GM20431 (cell line): Measurements from ENCODE around the gene AP4B1.

Experiments
- in situ Hi-C: fragments of 300-500 bp; cut with MseI, MboI; formaldehyde crosslinking; loops from one replicate; pipeline ENCODE4 v1.15.0; 2020; ENCODE audit warnings: low sequenced_read_pairs; ENCODE audit not compliant: unreplicated experiment

AP4B1 gene

GRCh38 chr1:113899111-113899510 lies 5.5 kb downstream of the AP4B1 start:
- in situ Hi-C loops: no loop called here

GRCh38 chr1:113898241-113898814 lies 6.3 kb downstream of the AP4B1 start:
- in situ Hi-C loops: no loop called here

GRCh38 chr1:113895961-113896360 lies 8.6 kb downstream of the AP4B1 start:
- in situ Hi-C loops: no loop called here

GRCh38 chr1:113895098-113895497 lies 9.5 kb downstream of the AP4B1 start:
- in situ Hi-C loops: no loop called here

DNA sequence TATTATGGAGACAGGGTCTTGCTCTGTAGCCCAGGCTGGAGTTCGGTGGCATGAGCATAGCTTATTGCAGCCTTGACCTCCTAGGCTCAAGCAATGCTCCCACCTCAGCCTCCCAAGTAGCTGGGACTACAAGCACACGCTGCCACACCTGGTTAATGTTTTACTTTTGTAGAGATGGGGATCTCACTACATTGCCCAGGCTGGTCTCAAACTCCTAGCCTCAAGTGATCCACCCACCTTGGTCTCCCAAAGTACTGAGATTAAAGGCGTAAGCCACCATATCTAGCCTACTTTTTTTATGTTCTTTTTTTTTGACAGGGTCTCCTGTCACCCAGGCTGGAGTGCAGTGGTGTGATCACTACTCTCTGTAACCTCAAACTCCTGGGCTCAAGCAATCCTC lies 11.3 kb downstream of the AP4B1 start:
- in situ Hi-C loops: no loop called here

DNA sequence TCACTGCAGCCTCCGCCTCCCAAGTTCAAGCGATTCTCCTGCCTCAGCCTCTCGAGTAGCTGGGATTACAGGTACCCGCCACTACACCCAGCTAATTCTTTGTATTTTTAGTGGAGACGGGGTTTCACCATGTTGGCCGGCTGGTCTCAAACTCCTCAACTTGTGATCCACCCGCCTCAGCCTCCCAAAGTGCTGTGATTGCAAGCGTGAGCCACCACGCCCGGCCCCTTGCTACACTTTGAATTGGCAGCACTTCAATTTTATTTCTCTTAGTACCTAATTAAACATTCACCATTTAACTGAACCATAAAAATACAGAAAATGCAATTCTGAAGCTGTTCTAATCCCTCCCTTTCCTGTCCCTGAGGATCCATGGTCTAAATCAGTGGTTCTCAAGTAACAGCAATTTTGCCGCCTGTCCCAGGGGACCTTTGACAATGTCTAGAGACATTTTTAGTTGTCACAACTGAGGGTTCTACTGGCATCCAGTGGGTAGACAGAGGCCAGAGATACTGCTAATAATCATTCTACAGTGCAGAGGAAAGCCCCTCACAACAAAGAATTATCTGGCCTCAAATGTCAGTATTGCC lies 12.9 kb downstream of the AP4B1 start:
- in situ Hi-C loops: no loop called here

DNA sequence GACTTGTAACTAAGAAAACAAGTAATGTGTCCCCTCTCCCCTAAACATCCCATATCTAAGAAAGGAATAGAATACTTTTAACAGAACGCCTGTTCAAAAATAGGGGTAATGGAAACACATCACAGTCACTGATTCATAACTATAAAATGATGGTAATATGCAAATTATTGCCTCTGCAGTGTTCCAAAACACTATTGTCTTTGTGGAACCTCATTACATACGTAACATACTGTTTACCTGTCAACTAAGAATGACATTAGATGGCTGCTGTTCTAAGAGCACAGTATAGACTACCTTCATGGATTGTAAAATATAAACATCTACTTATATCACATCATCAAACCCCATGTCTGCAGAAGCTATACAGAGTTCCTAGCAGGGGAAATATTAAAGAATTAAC lies 13.8 kb downstream of the AP4B1 start:
- in situ Hi-C loops: no loop called here

DNA sequence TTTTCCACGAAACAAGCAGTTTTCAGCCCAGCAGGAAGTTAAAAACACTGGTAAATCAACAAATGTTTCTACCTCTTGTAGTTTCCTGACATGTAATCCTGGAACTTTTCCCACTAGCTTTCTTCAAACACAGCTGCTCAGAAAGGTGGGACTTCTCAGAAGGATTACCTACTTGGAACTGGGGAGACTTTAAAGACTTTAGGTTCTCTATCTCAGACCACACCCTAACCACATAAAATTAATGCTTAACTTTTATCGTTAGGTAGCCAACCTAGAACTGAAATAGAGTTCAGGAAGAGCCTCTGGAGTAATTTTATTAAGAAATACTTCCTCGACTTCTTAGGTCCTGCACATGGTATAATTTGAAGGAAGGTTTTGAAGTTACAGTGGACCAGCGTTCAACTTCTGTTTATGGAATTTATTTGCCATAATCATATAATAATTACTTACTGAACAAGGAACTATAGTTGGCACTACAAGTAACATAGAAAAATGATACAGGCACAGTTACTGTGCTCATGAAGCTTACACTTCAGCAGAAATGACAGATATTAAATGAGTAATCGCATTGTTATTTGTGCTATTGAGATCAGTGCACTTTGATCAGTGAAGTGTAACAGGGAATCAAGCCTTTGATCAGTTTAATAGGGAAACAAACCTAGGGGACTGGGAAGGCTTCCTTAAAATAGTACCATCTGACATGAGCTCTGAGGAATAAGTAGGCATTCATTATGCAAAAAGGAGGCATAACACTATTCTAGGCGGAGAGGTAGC lies 17.0 kb downstream of the AP4B1 start, which contains the start of gene BCL2L15:
TSS of gene BCL2L15 (minus strand) at position 180 of the 774 bp plus-strand sequence. CDS start 206 bp downstream, outside the sequence.
- in situ Hi-C loops: no loop called here

DNA sequence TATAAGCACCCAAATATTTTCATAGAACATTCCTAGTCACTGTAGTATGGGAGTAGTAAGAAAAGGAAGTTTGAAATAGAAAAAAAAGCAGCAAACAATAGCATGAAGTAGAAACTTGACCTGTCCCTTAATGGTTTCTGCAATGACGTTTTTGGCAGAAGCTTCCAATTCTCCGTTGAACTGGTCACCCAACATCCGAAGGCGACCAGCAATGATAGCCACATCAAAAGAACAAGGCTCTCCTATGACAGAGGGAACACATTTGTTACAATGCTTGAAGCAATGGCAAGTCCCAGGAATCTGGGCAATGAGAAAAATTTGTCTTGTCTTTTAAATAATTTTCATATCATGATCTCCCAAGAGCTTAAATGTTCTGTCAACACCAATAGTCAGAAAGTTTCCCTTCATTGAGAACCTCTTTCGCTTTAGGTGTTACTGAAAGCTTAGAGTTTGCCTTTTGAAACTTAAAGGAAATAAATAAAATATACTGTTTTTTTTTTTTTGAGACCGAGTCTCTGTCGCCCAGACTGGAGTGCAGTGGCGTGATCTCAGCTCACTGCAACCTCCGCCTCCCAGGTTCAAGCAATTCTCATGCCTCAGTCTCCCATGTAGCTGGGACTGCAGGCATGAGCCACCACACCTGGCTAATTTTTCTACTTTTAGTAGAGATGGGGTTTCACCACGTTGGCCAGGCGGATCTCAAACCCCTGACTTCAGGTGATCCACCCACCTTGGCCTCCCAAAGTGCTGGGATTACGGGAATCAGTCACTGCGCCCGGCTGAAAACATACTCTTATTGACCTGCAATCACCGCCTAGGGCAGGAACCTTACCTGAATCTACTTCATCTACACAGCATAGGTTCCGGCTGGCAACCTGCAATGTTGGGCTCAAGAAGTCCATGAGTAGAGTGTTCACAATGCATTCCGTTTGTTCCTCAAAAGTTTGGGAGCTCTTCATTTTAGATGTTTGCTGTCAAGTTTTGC lies 17.9 kb downstream of the AP4B1 start:
- in situ Hi-C loops: no loop called here

DNA sequence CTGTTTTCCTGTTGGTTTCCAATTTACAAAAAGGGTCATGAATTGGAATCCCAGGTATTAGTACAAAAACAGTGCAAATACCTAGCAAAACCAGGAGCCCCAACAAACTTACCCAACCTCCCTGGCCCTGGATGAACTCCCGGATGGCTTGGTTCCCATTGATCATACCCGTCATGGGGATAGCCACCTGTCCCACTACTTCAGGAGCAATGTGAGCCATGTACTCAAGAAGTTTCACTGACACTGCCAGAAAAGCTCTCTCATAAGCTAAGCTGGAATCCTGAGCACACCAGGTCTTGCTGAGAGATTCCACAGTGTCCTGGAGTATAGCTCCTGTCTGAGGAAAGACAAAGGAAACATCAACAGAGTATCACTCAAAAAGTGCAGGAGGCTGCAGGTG lies 22.9 kb downstream of the AP4B1 start:
- in situ Hi-C loops: no loop called here

DNA sequence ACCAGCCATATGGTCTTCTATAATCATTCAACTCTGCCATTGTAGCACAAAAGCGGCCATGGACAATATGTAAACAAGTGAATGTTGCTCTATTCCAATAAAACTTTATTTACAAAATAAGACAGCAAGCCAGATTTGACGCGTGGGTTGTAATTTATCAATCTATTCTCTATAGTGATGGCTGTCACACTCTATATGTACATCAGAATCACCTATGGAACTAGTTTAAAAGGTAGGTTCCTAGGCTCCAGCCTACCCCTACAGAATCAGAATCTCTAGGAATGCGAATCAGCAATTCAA lies 24.9 kb downstream of the AP4B1 start:
- in situ Hi-C loops: no loop called here

DNA sequence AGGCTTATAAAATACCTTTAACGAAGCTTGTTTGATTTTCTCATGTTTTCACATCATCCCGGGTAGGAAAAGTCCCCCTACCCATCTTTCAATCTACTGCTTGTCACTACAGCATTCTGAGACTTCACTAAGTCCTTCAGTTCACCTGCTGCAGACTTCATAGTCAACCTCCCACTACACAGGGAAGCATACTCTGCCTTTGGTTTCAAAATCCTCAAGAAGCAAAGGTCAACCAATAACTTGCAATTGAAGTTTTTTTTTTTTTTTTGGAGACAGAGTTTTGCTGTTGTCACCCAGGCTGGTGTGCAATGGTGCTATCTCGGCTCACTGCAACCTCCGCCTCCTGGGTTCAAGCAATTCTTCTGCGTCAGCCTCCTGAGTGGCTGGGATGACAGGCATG lies 28.4 kb downstream of the AP4B1 start:
- in situ Hi-C loops: no loop called here

- in situ Hi-C loops: no loop called here
Observed at GRCh38 chr1:113875714-113876113, 28.9 kb downstream of the AP4B1 start.

- in situ Hi-C loops: no loop called here
Observed at GRCh38 chr1:113874012-113874879, 30.4 kb downstream of the AP4B1 start.

DNA sequence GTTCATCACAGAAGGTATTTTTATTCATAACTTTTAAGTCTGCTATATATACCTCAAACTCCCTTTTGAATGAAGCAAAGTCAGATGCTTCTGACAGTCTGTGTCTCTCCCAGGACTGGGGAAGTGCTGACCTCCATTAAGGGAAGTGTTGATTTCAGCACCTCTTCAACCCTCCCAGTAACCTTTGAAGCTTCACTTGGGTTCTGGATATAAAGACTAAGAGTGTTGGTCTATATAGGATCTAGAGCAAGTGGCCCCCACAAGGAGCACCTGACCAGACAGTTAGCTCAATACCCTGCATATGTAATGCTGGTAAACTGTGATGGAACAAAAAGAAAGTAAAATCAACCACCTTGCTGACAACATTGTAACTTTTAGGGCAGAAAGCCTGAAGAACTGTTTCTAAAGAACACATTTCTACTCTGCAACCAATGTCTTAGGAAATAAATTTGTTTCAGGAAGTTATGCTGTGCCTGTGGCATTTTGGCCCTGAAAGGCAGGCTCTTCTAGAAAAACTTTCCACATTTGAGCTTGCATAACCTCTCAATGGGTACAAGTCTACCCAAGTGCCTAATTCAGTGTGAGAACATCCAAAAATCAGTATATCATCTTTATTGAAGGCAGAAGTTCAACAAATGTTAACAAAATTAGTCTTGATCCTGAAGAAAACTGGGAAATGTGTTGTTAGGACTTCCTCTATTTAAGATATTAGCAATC lies 32.2 kb downstream of the AP4B1 start:
- in situ Hi-C loops: no loop called here

DNA sequence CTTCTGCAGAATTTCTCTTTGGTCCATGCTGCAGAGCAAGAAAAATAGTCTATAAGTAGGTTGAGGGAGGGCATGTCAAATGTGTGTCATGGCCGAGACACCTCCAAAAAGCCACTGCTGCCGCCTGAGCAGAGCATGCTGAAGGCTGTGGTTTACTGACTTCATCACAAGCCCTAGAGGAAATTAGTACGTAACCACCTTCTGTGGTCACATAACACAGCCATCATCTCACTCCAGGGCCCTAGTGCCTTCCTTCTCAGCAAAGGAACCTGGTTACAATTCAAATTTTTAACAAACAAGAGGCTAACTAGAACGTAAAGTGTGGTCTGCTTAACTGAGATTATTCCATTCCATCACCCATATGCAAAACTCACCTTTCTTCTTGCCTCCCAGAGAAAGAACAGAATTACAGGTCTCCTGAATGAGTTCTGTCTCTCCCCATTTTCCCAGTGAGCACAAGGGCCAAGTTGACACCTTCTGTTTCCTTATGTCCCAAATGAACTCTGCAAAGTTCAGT lies 32.9 kb downstream of the AP4B1 start, which contains the start of gene PTPN22:
TSS of gene PTPN22 (minus strand) at position 116 of the 517 bp plus-strand sequence.
- in situ Hi-C loops: no loop called here

DNA sequence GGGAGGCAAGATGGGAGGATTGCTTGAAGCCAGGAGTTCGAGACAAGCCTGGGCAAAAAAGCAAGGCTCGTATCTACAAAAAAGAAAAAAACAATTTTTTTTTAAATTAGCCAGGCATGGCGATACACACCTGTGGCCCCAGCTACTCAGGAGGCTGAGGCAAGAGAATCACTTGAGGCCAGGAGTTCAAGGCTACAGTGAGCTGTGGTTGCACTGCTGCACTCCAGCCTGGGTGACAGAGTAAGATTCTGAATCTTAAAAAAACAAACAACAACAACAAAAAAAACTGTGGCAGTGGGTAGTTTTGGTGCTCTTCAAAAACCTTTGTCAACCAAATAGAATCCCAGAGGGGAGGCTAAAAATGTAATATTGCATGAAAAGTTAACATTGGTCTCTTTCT lies 33.8 kb downstream of the AP4B1 start:
- in situ Hi-C loops: no loop called here

GRCh38 chr1:113868387-113869083 lies 36.1 kb downstream of the AP4B1 start:
- in situ Hi-C loops: no loop called here
